GM12865 (cell line): Measurements from ENCODE around the gene BABAM2.

Source experiments
- DNase-seq: peaks from one replicate; pipeline ENCODE4 v3.0.0; 2010; ENCODE audit warnings: low read depth
- H3K4me3 ChIP-seq: 2 replicates; pipeline ENCODE4 v1.5.1; 2011; ENCODE audit warnings: mild to moderate bottlenecking, low read depth, low read length, control low read depth
- CTCF ChIP-seq: IDR thresholded peaks from 2 replicates; pipeline ENCODE4 v1.5.1; 2011; ENCODE audit warnings: low read length, control low read depth, low read depth, inconsistent platforms; ENCODE audit not compliant: insufficient read depth; ENCODE audit errors: missing control alignments

BABAM2 gene

DNA sequence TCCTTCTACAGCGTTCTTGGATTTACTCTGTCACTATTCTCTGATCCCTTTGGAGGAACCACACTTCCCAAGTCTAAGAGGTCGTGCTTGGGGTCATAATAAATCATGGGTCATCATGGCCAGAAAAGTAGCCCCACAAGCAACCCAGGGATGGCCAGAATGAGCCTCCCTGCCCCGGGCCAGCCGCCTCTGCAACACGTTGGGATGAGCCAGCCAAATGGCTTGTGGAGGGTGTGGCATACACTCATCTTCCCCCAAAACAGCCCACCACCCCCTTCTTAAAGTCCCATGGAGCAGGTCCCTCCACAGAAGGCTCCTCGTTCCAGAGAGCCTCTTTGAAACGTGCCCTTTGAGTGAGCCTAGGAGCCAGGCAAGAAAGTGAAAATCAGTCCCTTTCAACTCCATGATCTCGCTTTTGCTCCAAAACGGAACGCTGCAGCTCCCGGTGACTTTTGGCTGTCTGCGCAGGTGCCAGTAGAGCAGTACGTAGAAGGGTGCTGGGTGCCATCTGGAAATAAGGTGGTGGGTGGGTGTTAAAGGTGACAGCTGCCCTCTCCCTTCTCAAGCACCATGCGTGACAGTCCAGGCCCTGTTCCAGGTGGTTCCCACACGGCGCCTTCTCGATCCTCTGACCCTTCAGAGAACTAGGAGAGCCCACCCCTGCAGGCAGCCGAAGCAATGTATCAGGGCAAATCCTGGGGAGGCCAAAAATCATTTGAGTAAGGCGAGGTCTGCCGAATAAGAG is 453.6 kb downstream of the BABAM2 start:
- no peak overlapping the region for H3K4me3 ChIP-seq
- TF ChIP-seq CTCF, result no peak
- no peak for DNase-seq

GRCh38 chr2:28344756-28345373 is 454.3 kb downstream of the BABAM2 start:
- TF ChIP-seq CTCF, result no peak
- no peak for DNase-seq

GRCh38 chr2:28345619-28346018 is 455.1 kb downstream of the BABAM2 start:
- no peak for DNase-seq
- TF ChIP-seq CTCF, result no peak
- no peak overlapping the region for H3K4me3 ChIP-seq

More at GRCh38 chr2:28344756-28345373, 454.3 kb downstream of the BABAM2 start:
- no peak overlapping the region for H3K4me3 ChIP-seq

DNA sequence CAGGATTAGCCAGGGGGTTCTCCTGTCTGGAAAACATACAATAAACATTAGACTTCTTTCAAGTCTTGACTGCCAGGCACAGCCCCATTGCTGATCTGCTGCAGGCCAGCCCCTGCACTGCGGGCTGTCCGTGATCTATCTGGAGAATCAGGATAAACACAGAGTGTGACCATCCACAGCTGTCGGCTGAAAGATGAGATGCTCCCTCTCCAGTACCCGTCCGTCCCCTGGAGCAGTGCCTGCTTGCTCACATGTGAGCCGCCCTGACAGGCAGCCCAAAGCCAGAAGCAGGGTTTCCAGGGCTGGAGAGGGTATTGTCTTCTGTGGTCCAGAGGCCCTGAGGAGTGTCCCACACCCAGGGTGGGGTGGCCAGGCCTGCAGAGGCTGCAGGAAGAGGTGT is 456.1 kb downstream of the BABAM2 start:
- no peak for DNase-seq
- no peak for TF ChIP-seq CTCF
- no peak overlapping the region for H3K4me3 ChIP-seq

DNA sequence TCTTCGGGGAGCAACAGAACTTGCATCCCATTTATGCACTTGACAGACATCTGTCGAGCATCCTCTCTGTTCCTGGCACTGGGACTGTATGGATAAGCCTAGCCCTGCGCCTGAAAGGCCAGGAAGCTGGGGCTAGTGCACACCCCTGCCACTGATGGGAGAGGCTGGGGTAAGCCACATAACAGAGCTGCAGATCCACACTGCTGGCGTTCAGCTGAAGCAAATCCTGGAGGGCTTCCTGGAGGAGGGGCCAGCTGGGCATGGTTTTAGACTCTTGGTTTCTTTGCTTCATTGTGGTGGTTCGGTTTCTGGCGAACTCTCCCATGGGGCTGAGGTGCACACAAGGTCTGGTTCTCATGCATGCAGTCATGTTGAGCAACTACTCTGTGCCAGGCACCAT is 456.7 kb downstream of the BABAM2 start:
- DNase-seq, result no peak
- no peak for TF ChIP-seq CTCF
- H3K4me3 ChIP-seq, result no peak overlapping the region

DNA sequence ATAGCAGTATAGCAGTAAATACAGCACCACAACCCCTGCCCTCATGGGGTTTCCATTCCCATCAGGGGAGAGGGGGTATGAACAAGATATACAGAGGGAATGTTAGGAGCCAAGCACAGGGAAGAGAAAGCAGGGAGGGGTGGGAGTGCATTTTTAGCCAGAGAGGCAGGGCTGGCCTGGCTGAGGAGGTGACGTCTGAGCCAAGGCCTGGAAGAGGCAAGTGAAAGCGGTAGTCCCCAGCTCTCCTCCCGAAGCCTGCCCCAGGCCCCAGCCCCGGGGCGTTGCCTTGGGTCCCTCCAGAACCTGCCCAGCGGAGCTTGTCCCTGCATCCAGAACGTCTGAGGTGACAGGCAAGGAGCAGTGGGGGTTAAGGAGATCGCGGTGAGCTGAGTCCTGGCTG is 457.1 kb downstream of the BABAM2 start:
- H3K4me3 ChIP-seq, result no peak overlapping the region
- no peak for TF ChIP-seq CTCF
- no peak for DNase-seq
